ENCODE results near the gene SIAH3.

GRCh38 chr13:45748941-45749759, 102.4 kb downstream of the SIAH3 start:
- TF ChIP-seq ZNF280C (tag by site-specific recombination; IDR thresholded peaks at IDR 0.05) (no peak), ZNF580 (tag by site-specific recombination; IDR thresholded peaks at IDR 0.05) (no peak), ZNF645 (tag by site-specific recombination; IDR thresholded peaks at IDR 0.05) (no peak), ZBTB20 (tag by site-specific recombination; IDR thresholded peaks at IDR 0.05) (no peak), ZNF549 (tag by site-specific recombination; IDR thresholded peaks at IDR 0.05) (no peak), REST (tag by site-specific recombination; IDR thresholded peaks at IDR 0.05) (no peak), SCRT1 (tag by site-specific recombination; IDR thresholded peaks at IDR 0.05; ENCODE audit: borderline replicate concordance) (no peak), CTCF (tag by site-specific recombination; IDR thresholded peaks at IDR 0.05) (no peak), ZNF621 (tag by site-specific recombination; IDR thresholded peaks at IDR 0.05) (no peak), ATF2 (tag by site-specific recombination; IDR thresholded peaks at IDR 0.05; ENCODE audit: low read depth) (no peak; the same call in 1 of the 2 replicates), ZNF274 (IDR thresholded peaks at IDR 0.05; ENCODE audit: low read length) (no peak), ZNF274 (tag by site-specific recombination; IDR thresholded peaks at IDR 0.05; ENCODE audit: borderline replicate concordance) (no peak)
